Endothelial cell of umbilical vein (primary cell): ENCODE results near the gene BEST2. TPM values are rescaled to one million over a fixed set of nuclear protein-coding genes. Genes with fewer than 3 reads are reported as not detected.

Experiments
- BruUV-seq: library from RNA; stranded (reverse); fragments of 400-500 nt; replicated peaks from 2 replicates; lab custom pipeline; 2021; lab: Mats Ljungman, UMichigan
- CTCF ChIA-PET: fragments of 300-600, 350-600 bp; sonication (Branson Sonifier 250); formaldehyde crosslinking; loops from one replicate; lab custom pipeline; 2021; ENCODE audit warnings: antibody characterized with exemption, inconsistent platforms; lab: Charles Lee
- POLR2A ChIA-PET: fragments of 300-600, 350-600 bp; sonication (Branson Sonifier 250); formaldehyde crosslinking; loops from one replicate; lab custom pipeline; 2021; ENCODE audit warnings: antibody characterized with exemption, inconsistent platforms; lab: Charles Lee
- DNase-seq: peaks from one replicate; pipeline ENCODE4 v3.0.0-alpha.2; 2011; ENCODE audit warnings: low read depth, low spot score
- FAIRE-seq: peaks from 2 replicates; lab custom pipeline; 2011; peaks lifted over from hg19 to GRCh38; lab: Jason Lieb, UNC
- H2AFZ ChIP-seq: 2 replicates; pipeline ENCODE4 v1.6.0; 2012; ENCODE audit warnings: low read depth, low read length, control low read depth, inconsistent platforms
- H3K27ac ChIP-seq: 2 replicates; pipeline ENCODE4 v1.5.1; 2011; ENCODE audit warnings: low read depth, mild to moderate bottlenecking, control low read depth, low read length, moderate library complexity; ENCODE audit not compliant: insufficient read depth
- H3K27me3 ChIP-seq, 2 experiments: 2 replicates each; pipeline versions ENCODE4 v1.6.0 to v1.6.1; 2011; ENCODE audit warnings: low read length in 2 of 2, mixed read lengths in 1 of 2; ENCODE audit not compliant: control insufficient read depth in 2 of 2, insufficient read depth in 2 of 2
- H3K36me3 ChIP-seq, 2 experiments: 2 replicates in 1 of 2; 3 replicates in 1 of 2; pipeline ENCODE4 v1.5.1; 2011; ENCODE audit warnings: low read length in 2 of 2, mild to moderate bottlenecking in 1 of 2, moderate library complexity in 1 of 2; ENCODE audit not compliant: control insufficient read depth in 2 of 2, insufficient read depth in 2 of 2; ENCODE audit errors: extremely low read depth in 1 of 2
- H3K4me1 ChIP-seq: 3 replicates; pipeline ENCODE4 v1.5.1; 2011; ENCODE audit warnings: mild to moderate bottlenecking, low read length; ENCODE audit not compliant: control insufficient read depth, insufficient read depth; ENCODE audit errors: extremely low read depth
- H3K4me2 ChIP-seq: 2 replicates; pipeline ENCODE4 v1.6.1; 2011; ENCODE audit warnings: low read length, control low read depth, mixed read lengths; ENCODE audit not compliant: insufficient read depth
- H3K4me3 ChIP-seq, 3 experiments: fragments of 200-600 bp in 1 of 3; sonication (generic), shearing (Covaris generic) in 1 of 3; replicated peaks in 1 of 3; 2 replicates each; pipeline ENCODE4 v1.5.1; 2011 to 2016; ENCODE audit warnings: control low read depth in 3 of 3, low read length in 3 of 3, mild to moderate bottlenecking in 2 of 3, inconsistent platforms in 1 of 3, low read depth in 1 of 3, moderate library complexity in 1 of 3; ENCODE audit not compliant: insufficient read depth in 1 of 3
- H3K79me2 ChIP-seq: 2 replicates; pipeline ENCODE4 v1.6.0; 2012; ENCODE audit warnings: low read length, inconsistent platforms; ENCODE audit not compliant: control insufficient read depth, insufficient read depth
- H3K9ac ChIP-seq: replicated peaks from 2 replicates; pipeline ENCODE3; 2011; ENCODE audit warnings: low read length, control low read depth; ENCODE audit not compliant: insufficient read depth; ENCODE audit errors: extremely low read depth
- H3K9me1 ChIP-seq: replicated peaks from 3 replicates; pipeline ENCODE4 v1.6.0; 2011; ENCODE audit warnings: mild to moderate bottlenecking, low read length; ENCODE audit not compliant: control insufficient read depth, insufficient read depth; ENCODE audit errors: extremely low read depth
- H3K9me3 ChIP-seq: replicated peaks from 2 replicates; pipeline ENCODE4 v1.5.1; 2012; ENCODE audit warnings: low read length, inconsistent platforms; ENCODE audit not compliant: control insufficient read depth, insufficient read depth
- H4K20me1 ChIP-seq: replicated peaks from 2 replicates; pipeline ENCODE3; 2011; ENCODE audit warnings: mild to moderate bottlenecking, low read length; ENCODE audit not compliant: control insufficient read depth, insufficient read depth; ENCODE audit errors: extremely low read depth
- EZH2 ChIP-seq: IDR thresholded peaks from 2 replicates; pipeline ENCODE4 v1.6.1; 2012; ENCODE audit warnings: borderline replicate concordance, low read depth, mild to moderate bottlenecking, moderate library complexity, low read length, inconsistent platforms; ENCODE audit not compliant: severe bottlenecking
- GATA2 ChIP-seq: IDR thresholded peaks from 2 replicates; pipeline ENCODE4 v1.7.0; 2011; ENCODE audit warnings: low read depth, mild to moderate bottlenecking, moderate library complexity, mixed read lengths, low read length; ENCODE audit not compliant: insufficient read length, insufficient read depth
- JUN ChIP-seq: IDR thresholded peaks from 2 replicates; pipeline ENCODE4 v1.6.1; 2011; ENCODE audit warnings: borderline replicate concordance, low read depth; ENCODE audit not compliant: insufficient read length, insufficient read depth
- POLR2A ChIP-seq: IDR thresholded peaks from 2 replicates; pipeline ENCODE4 v1.6.1; 2012; ENCODE audit warnings: low read depth, mild to moderate bottlenecking, control low read depth, low read length
- POLR2AphosphoS5 ChIP-seq: IDR thresholded peaks from 2 replicates; pipeline ENCODE4 v1.6.1; 2012; ENCODE audit warnings: low read depth, mild to moderate bottlenecking, control low read depth, low read length, moderate library complexity; ENCODE audit not compliant: insufficient read depth
- dilution Hi-C: fragments of 300-500 bp; cut with MboI; formaldehyde crosslinking; loops from one replicate; pipeline ENCODE4 v1.15.0; 2019; ENCODE audit warnings: low sequenced_read_pairs; ENCODE audit not compliant: extremely low pct_ligation_motif_present
- intact Hi-C: fragments of 100-400 bp; cut with micrococcal nuclease; formaldehyde crosslinking; loops from one replicate; pipeline ENCODE4 v1.10.0; 2022
- polyA plus RNA-seq, 4 experiments: library from polyadenylated mRNA; depleted of rRNA in 3 of 4; stranded (reverse) in 3 of 4; unstranded in 1 of 4; fragments of >200 nt; gene quantifications; 2 replicates each; pipeline versions ENCODE4 v1.2.1 to v1.2.3, GENCODE V29; 2011 to 2012; ENCODE audit warnings: missing spikeins in 1 of 4
- total RNA-seq: library from RNA; stranded (reverse); gene quantifications from 2 replicates; pipeline ENCODE4 v1.2.3, GENCODE V29; 2021
- TF ChIP-seq, protein P1 (sequence below), 2 donors: IDR thresholded peaks; 1 replicate in 1 of 2; 2 replicates in 1 of 2; pipeline ENCODE4 v1.5.1; 2011; ENCODE audit warnings: low read length in 2 of 2, mild to moderate bottlenecking in 2 of 2, moderate library complexity in 2 of 2, control low read depth in 1 of 2, inconsistent platforms in 1 of 2, low read depth in 1 of 2; ENCODE audit not compliant: insufficient read depth in 1 of 2; ENCODE audit errors: extremely low read depth in 1 of 2
- TF ChIP-seq, protein P2 (sequence below): IDR thresholded peaks from 2 replicates; pipeline ENCODE4 v1.6.1; 2011; ENCODE audit not compliant: insufficient read depth, insufficient read length

BEST2 gene
- total and polyA plus RNA-seq, 2 donors (not counting 3 experiments of a cell fraction or from before 2014, with no cell fraction given) = not detected

GRCh38 chr19:12777217-12778016 is 25.8 kb downstream of the BEST2 start:
- peak overlapping the region; percentile 52 for H3K9ac ChIP-seq
- peak overlapping the region; percentile 82 for H3K27ac ChIP-seq
- BruUV-seq = no TSS peak
- no peaks in the 10 kb centered on the region for H3K36me3 ChIP-seq
- no peaks in the 10 kb centered on the region for H3K9me3 ChIP-seq
- ChIA-PET POLR2A (interaction anchor here (0.6 to 5.2 kb wide), 4 partner anchors 12 to 34 kb away, joined by 3 to 94 read pairs (median 5); partner anchors contain the start of gene JUNB), CTCF (interaction anchor here (0.9 to 10.3 kb wide), 12 partner anchors 10 to 188 kb away, joined by 3 to 387 read pairs (median 4); partner anchors contain the start of genes GET3, JUNB, PRDX2 and THSD8)
- dilution Hi-C loops = no loop called here
- TF ChIP-seq JUN (no peak), EZH2 (no peak), POLR2A (no peak), POLR2AphosphoS5 (peak; percentile 37), GATA2 (no peak)
- TF ChIP-seq, protein P1, sequence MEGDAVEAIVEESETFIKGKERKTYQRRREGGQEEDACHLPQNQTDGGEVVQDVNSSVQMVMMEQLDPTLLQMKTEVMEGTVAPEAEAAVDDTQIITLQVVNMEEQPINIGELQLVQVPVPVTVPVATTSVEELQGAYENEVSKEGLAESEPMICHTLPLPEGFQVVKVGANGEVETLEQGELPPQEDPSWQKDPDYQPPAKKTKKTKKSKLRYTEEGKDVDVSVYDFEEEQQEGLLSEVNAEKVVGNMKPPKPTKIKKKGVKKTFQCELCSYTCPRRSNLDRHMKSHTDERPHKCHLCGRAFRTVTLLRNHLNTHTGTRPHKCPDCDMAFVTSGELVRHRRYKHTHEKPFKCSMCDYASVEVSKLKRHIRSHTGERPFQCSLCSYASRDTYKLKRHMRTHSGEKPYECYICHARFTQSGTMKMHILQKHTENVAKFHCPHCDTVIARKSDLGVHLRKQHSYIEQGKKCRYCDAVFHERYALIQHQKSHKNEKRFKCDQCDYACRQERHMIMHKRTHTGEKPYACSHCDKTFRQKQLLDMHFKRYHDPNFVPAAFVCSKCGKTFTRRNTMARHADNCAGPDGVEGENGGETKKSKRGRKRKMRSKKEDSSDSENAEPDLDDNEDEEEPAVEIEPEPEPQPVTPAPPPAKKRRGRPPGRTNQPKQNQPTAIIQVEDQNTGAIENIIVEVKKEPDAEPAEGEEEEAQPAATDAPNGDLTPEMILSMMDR (IDR thresholded peaks at IDR 0.05; ENCODE audit: extremely low read depth in 1 of 2, insufficient read depth in 1 of 2, low read depth in 1 of 2, low read length in 2 of 2) = peak; percentile 96 to 97
- TF ChIP-seq, protein P2, sequence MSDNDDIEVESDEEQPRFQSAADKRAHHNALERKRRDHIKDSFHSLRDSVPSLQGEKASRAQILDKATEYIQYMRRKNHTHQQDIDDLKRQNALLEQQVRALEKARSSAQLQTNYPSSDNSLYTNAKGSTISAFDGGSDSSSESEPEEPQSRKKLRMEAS = no peak
- peak; percentile 78 for DNase-seq
- no peaks in the 10 kb centered on the region for H3K27me3 ChIP-seq
- H3K4me2 ChIP-seq = peak overlapping the region; percentile 57
- no peaks in the 10 kb centered on the region for H3K79me2 ChIP-seq
- FAIRE-seq = peak; percentile 85
- intact Hi-C loops = loop anchor here (1.0 kb wide), 1 partner anchor 19 kb away; no protein-coding TSS in a partner anchor
- peak overlapping the region; percentile 14 to 57 (median 51) for H3K4me3 ChIP-seq
- peaks cover 23% of the 10 kb centered on the region for H3K4me1 ChIP-seq
- peak overlapping the region; percentile 75 for H2AFZ ChIP-seq
- no peaks in the 10 kb centered on the region for H3K9me1 ChIP-seq
- H4K20me1 ChIP-seq = no peaks in the 10 kb centered on the region
